Adrenal gland (tissue), 12 donors: ENCODE measurements around the gene TUFM. TPM values are rescaled to one million over a fixed set of nuclear protein-coding genes. Genes with fewer than 3 reads are reported as not detected.
A peak's percentile ranks its signal among the peaks of the same experiment; 100 is the strongest.

ENCODE experiments used
- DNase-seq, 7 donors: peaks; one replicate each; pipeline ENCODE4 v3.0.0-alpha.2; 2019 to 2020
- H3K27ac ChIP-seq, 5 donors: fragments of 200-600 bp; sonication (generic) in 4 of 5; 1 replicate in 3 of 5; 2 replicates in 2 of 5; pipeline versions ENCODE4 v1.5.1 to v1.8.0; 2016 to 2020; ENCODE audit warnings: mild to moderate bottlenecking in 1 of 5
- H3K27me3 ChIP-seq: fragments of 200-600 bp; 2 replicates; pipeline ENCODE4 v1.8.0; 2021
- H3K36me3 ChIP-seq, 2 donors: fragments of 200-600 bp; replicated peaks in 1 of 2; 1 replicate in 1 of 2; 2 replicates in 1 of 2; pipeline versions ENCODE4 v1.5.1 to v1.8.0; 2018 to 2022
- H3K4me1 ChIP-seq, 2 donors: fragments of 200-600 bp; replicated peaks in 1 of 2; 1 replicate in 1 of 2; 2 replicates in 1 of 2; pipeline versions ENCODE4 v1.5.1 to v1.8.0; 2018 to 2021
- H3K4me3 ChIP-seq, 4 donors: fragments of 200-600 bp; sonication (generic) in 3 of 4; one replicate each; pipeline ENCODE4 v1.5.1; 2016 to 2018
- H3K9me3 ChIP-seq, 3 donors: fragments of 200-600 bp; sonication (generic) in 1 of 3; replicated peaks in 1 of 3; 1 replicate in 2 of 3; 2 replicates in 1 of 3; pipeline versions ENCODE4 v1.5.1 to v1.8.0; 2016 to 2021
- CTCF ChIP-seq, 6 experiments: fragments of 450-650 bp in 4 of 6; fragments of 200-600 bp in 2 of 6; sonication (generic) in 1 of 6; IDR thresholded peaks; 1 replicate in 5 of 6; 2 replicates in 1 of 6; pipeline versions ENCODE4 v1.5.1 to v1.8.0; 2016 to 2021; ENCODE audit warnings: antibody characterized with exemption in 6 of 6, mild to moderate bottlenecking in 2 of 6, moderate library complexity in 1 of 6
- POLR2A ChIP-seq, 2 donors: fragments of 450-650 bp; IDR thresholded peaks; one replicate each; pipeline ENCODE4 v1.6.1; 2017; ENCODE audit warnings: antibody characterized with exemption in 2 of 2, mild to moderate bottlenecking in 2 of 2, moderate library complexity in 1 of 2
- WGBS, 4 donors: extraction: QIAGEN DNeasy Blood & Tissue Kit in 2 of 4; methylation state at CpG; one replicate each; pipeline versions ENCODE4 v1.1.5 to v1.1.7; 2013 to 2017; 5-methylcytosine and 5-hydroxymethylcytosine counted together
- intact Hi-C, 2 donors: fragments of 100-400 bp; cut with DNase I; formaldehyde crosslinking; loops; one replicate each; pipeline versions ENCODE4 v1.14.1 to v1.15.0; 2022 to 2023
- polyA plus RNA-seq, 3 donors: library from polyadenylated mRNA; stranded (reverse); fragments of 200-250 nt in 2 of 3; fragments of 350-450 nt in 1 of 3; fragmentation: Illumina TruSeq in 1 of 3; extraction: RNeasy Lipid Tissue Mini Kit (QIAGEN cat#74804) in 1 of 3; gene quantifications; one replicate each; pipeline ENCODE4 v1.2.3, GENCODE V29; 2013 to 2014
- total RNA-seq, 9 donors: library from RNA; depleted of rRNA in 4 of 9; stranded (reverse); fragments of >200 nt in 4 of 9; fragments of 120-200 nt in 1 of 9; fragmentation: NEBNext Ultra II Directional in 1 of 9; extraction: Animal tissue kit (Norgen Biotek cat#: 25700) in 1 of 9; gene quantifications; one replicate each; pipeline versions ENCODE4 v1.1.0 to v1.2.4, GENCODE V29; 2013 to 2023
- donor health status: healthy with polysubstance abuse.
- donor health status: Bipolar disorder and iron deficiency.
- donor health status: DM: yes; HTN: yes; CAD: no.
- donor health status: DM: no; HTN: no; CAD: no.
- donor health status: DM: no; HTN: no; CAD: no.
- donor health status: DM: yes; HTN: yes; CAD: no.

Gene TUFM
- total and polyA plus RNA-seq, 12 donors, result 144 to 323 (median 195) TPM

- WGBS, 4 donors, result 3 to 18% (median 4%) methylated on average over 7 to 42 of the region's 42 CpGs
- peak in 6 of 7 donors; percentile 51 to 67 (median 60) for DNase-seq
- intact Hi-C loops, result no loop called here
- H3K36me3 ChIP-seq, result peaks cover 0 to 24% of the 10 kb centered on the region in 2 donors
- no peak for TF ChIP-seq CTCF (IDR thresholded peaks at IDR 0.05)
- TF ChIP-seq POLR2A (IDR thresholded peaks at IDR 0.05), result no peak
- H3K27me3 ChIP-seq, result no peaks in the 10 kb centered on the region
- H3K4me1 ChIP-seq, result peaks cover 12 to 18% of the 10 kb centered on the region in 2 donors
- peak overlapping the region; percentile 59 to 97 (median 91) for H3K4me3 ChIP-seq
- H3K27ac ChIP-seq, result peak overlapping the region; percentile 55 to 95 (median 89)
- no peaks in the 10 kb centered on the region for H3K9me3 ChIP-seq
Measured at GRCh38 chr16:28863929-28864793, 18.0 kb upstream of the TUFM start.

DNA sequence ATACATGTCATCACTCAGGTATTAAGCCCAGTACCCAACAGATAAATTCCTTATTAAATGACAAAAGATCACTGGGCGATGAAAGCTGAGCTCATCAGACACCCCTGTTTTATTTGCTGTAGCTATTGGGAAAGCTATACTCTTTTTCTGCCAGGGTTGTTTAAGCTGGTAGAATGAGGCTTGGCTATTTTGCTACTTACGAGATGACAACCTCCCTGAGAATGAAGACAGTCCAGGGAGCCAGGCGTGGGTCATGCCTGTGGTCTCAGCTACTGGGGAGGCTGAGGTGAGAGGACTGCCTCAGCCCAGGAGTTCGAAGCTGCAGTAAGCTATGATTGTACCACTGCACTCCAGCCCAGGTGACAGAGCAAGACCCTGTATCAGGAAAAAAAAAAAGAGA, 13.2 kb upstream of the TUFM start:
- H3K27ac ChIP-seq, result peak overlapping the region in 2 of 5 donors; percentile 14 to 54

GRCh38 chr16:28858421-28858820, 12.3 kb upstream of the TUFM start:
- H3K4me1 ChIP-seq, result peaks cover 7% of the 10 kb centered on the region in 2 donors
- peak in 1 of 2 donors; percentile 29 for TF ChIP-seq POLR2A (IDR thresholded peaks at IDR 0.05)
- TF ChIP-seq CTCF (IDR thresholded peaks at IDR 0.05), result no peak
- WGBS, 4 donors, result 60 to 82% (median 70%) methylated on average over 8 of the region's 8 CpGs
- H3K9me3 ChIP-seq, result no peaks in the 10 kb centered on the region
- intact Hi-C loops, result no loop called here
- H3K4me3 ChIP-seq, result no peak overlapping the region
- peak overlapping the region in 4 of 5 donors; percentile 35 to 80 (median 48) for H3K27ac ChIP-seq
- no peaks in the 10 kb centered on the region for H3K36me3 ChIP-seq
- no peaks in the 10 kb centered on the region for H3K27me3 ChIP-seq
- peak in 1 of 7 donors; percentile 18 for DNase-seq

More for the DNA sequence above, 13.2 kb upstream of the TUFM start:
- H3K4me1 ChIP-seq, result peaks cover 7 to 8% of the 10 kb centered on the region in 2 donors
- H3K36me3 ChIP-seq, result no peaks in the 10 kb centered on the region
- WGBS, 4 donors, result 74 to 91% (median 85%) methylated on average over 4 of the region's 4 CpGs
- H3K27me3 ChIP-seq, result no peaks in the 10 kb centered on the region
- no peaks in the 10 kb centered on the region for H3K9me3 ChIP-seq
- DNase-seq, result no peak
- no peak overlapping the region for H3K4me3 ChIP-seq
- no peak for TF ChIP-seq POLR2A (IDR thresholded peaks at IDR 0.05)
- no peak for TF ChIP-seq CTCF (IDR thresholded peaks at IDR 0.05)
- intact Hi-C loops, result no loop called here

DNA sequence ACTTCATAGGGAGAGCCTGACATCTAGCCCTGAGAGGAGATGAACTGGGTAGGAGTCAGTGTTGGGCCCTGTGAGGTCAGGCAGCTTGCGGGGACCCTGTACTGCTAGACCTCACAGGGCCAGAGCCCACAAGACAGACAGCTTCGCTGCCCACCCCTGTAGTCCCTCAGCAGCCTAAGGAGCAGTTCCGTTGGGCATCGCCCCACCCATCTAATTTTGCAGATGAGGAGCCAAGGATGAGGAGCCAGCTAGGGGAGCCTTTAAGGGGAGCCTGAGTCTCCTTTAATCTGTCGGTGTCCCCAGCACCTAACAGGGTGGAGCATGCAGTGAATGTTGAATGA, 755 bp upstream of the TUFM start:
- no peaks in the 10 kb centered on the region for H3K9me3 ChIP-seq
- H3K27me3 ChIP-seq, result no peaks in the 10 kb centered on the region
- DNase-seq, result peak in 1 of 7 donors; percentile 11
- TF ChIP-seq POLR2A (IDR thresholded peaks at IDR 0.05), result no peak
- no peak for TF ChIP-seq CTCF (IDR thresholded peaks at IDR 0.05)
- intact Hi-C loops, result loop anchor here in 1 of 2 donors (2.0 kb wide), 1 partner anchor 24 kb away; the partner anchor contains the start of gene ATXN2L
- peak overlapping the region; percentile 19 to 96 (median 87) for H3K4me3 ChIP-seq
- H3K36me3 ChIP-seq, result peaks cover 0 to 31% of the 10 kb centered on the region in 2 donors
- WGBS, 4 donors, result 17 to 23% (median 19%) methylated on average over 2 to 5 of the region's 5 CpGs; no CpG with 5 or more reads in 1 of the 4 donors
- H3K4me1 ChIP-seq, result peaks cover 15 to 20% of the 10 kb centered on the region in 2 donors
- H3K27ac ChIP-seq, result peak overlapping the region; percentile 40 to 91 (median 86)
